Astrocyte of the cerebellum (primary cell): Measurements from ENCODE around the gene REN.
A peak's percentile ranks its signal among the peaks of the same experiment; 100 is the strongest.

Experiments used
- DNase-seq: peaks from one replicate; pipeline ENCODE4 v3.0.0-alpha.2; 2011; ENCODE audit warnings: low read depth
- H3K4me3 ChIP-seq: 2 replicates; pipeline ENCODE4 v1.5.1; 2011; ENCODE audit warnings: mild to moderate bottlenecking, low read depth, low read length, moderate library complexity
- CTCF ChIP-seq: IDR thresholded peaks from 2 replicates; pipeline ENCODE4 v1.5.1; 2012; ENCODE audit warnings: low read length, low read depth, moderate library complexity, mild to moderate bottlenecking; ENCODE audit errors: missing control alignments
- in situ Hi-C: cut with HindIII; loops from 2 replicates; pipeline ENCODE4 v1.10.0; 2017; ENCODE audit warnings: low sequenced_read_pairs

Gene REN

DNA sequence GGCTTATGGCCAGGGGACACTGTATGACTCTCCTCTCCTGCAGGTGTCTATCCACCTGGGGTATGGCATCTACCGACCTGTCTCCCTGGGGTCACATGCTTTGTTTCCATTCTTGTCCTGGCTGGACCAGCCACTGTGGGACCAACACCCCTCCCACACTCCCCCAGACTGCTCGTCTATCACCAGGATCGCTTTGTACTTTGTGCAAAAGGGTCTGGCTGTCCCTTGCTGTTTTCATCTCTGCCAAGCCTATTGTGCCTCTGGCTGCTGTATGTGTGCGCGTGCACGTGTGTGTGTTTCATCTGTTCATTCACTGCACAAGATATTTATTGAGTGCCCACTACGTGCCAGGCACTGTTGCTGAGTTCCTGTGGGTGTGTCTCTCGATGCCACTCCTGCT, 39.8 kb downstream of the REN start:
- TF ChIP-seq CTCF: no peak
- in situ Hi-C loops: no loop called here
- DNase-seq: no peak

GRCh38 chr1:204125759-204126351, 40.3 kb downstream of the REN start:
- in situ Hi-C loops: no loop called here
- no peak for TF ChIP-seq CTCF
- H3K4me3 ChIP-seq: no peak overlapping the region
- DNase-seq: no peak

More for the DNA sequence above, 39.8 kb downstream of the REN start:
- no peak overlapping the region for H3K4me3 ChIP-seq

GRCh38 chr1:204124639-204125038, 41.5 kb downstream of the REN start:
- no peak overlapping the region for H3K4me3 ChIP-seq
- no peak for DNase-seq
- in situ Hi-C loops: no loop called here
- TF ChIP-seq CTCF: no peak

DNA sequence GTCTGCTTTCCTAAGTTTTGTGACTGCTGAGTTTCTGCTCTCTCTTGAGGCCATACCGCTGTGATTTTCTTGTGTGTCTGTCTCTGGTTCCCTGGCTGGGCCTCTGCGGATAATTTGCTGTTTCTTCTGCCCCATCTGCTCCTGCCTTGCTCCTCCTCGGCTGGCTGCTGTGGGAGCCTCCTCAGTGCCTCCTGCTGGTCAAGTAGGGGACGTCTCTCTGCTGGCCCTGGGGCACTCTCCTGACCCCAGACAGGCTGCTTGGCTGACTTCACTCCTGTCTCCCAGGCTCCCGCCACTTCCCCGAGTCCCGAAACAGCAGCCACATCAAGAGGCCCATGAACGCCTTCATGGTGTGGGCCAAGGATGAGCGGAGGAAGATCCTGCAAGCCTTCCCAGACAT, 42.8 kb downstream of the REN start:
- no peak overlapping the region for H3K4me3 ChIP-seq
- no peak for DNase-seq
- peak; percentile 46 for TF ChIP-seq CTCF
- in situ Hi-C loops: no loop called here

DNA sequence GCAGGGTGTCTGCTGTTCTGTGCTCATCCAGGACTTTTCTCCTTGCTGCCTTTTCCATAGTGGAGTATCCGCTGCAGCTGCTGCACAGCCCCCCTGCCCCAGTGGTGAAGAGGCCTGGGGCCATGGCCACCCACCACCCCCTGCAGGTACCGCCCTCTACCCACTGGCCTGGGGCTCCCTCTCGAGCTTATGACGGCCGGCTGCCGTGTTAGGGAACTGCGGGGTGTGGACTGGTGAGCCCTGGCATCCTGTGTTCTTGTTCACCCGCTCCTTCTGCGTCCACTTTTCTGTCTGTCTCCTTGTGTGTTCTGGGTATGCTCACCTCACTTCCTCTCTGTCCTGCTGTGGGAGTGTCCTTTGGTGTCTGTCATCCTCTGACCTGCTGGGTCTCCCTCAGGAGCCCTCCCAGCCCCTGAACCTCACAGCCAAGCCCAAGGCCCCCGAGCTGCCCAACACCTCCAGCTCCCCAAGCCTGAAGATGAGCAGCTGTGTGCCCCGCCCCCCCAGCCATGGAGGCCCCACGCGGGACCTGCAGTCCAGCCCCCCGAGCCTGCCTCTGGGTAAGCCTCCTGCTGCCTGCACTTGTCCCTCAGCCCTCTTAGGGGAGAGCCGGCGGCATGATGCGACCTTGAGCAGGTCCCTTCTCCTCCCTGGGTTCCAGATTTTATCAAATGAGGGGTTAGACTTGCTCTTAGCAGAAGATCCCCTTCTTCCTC, 44.1 kb downstream of the REN start:
- no peak overlapping the region for H3K4me3 ChIP-seq
- in situ Hi-C loops: no loop called here
- DNase-seq: no peak
- TF ChIP-seq CTCF: no peak

- no peak for TF ChIP-seq CTCF
- no peak for DNase-seq
- no peak overlapping the region for H3K4me3 ChIP-seq
- in situ Hi-C loops: no loop called here
These were observed 49.6 kb downstream of the REN start for GRCh38 chr1:204116539-204116938.
